ENCODE data around the gene HBEGF. TPM values are rescaled to one million over a fixed set of nuclear protein-coding genes. Genes with fewer than 3 reads are reported as not detected.

HBEGF gene
- total RNA-seq, 1 donor from 2014 or later: 3.0 TPM

DNA sequence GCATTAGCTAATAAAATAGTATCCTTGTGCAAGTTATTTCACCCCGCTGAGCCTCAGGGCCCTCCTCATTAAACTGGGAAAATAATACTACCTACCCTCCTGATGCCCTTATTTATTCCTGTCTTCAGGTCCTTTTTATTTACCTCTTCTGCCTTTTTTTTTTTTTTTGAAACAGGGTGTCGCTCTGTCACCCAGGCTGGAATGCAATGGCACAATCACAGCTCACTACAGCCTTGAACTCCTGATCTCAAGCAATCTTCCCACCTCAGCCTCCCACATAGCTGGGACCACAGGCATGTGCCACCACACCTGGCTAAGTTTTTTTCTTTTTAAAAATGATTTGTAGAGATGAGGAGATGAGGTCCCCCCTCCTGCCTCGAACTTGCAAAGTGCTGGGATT is 20.9 kb downstream of the HBEGF start:
- Histone ChIP-seq H3K9me3 (no peaks in the 10 kb centered on the region), H3K36me3 (no peaks in the 10 kb centered on the region), H3K27me3 (no peaks in the 10 kb centered on the region), H3K4me1 (peaks cover 12 to 26% of the 10 kb centered on the region in 2 donors), H3K4me3 (no peak overlapping the region), H3K27ac (no peak overlapping the region)
- DNase-seq (ENCODE audit: low spot score in 2 of 2): peak in 1 of 2 donors; percentile 11
- intact Hi-C loops (cut with DNase I): no loop called here
- TF ChIP-seq, protein P1, sequence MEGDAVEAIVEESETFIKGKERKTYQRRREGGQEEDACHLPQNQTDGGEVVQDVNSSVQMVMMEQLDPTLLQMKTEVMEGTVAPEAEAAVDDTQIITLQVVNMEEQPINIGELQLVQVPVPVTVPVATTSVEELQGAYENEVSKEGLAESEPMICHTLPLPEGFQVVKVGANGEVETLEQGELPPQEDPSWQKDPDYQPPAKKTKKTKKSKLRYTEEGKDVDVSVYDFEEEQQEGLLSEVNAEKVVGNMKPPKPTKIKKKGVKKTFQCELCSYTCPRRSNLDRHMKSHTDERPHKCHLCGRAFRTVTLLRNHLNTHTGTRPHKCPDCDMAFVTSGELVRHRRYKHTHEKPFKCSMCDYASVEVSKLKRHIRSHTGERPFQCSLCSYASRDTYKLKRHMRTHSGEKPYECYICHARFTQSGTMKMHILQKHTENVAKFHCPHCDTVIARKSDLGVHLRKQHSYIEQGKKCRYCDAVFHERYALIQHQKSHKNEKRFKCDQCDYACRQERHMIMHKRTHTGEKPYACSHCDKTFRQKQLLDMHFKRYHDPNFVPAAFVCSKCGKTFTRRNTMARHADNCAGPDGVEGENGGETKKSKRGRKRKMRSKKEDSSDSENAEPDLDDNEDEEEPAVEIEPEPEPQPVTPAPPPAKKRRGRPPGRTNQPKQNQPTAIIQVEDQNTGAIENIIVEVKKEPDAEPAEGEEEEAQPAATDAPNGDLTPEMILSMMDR (IDR thresholded peaks at IDR 0.05): no peak

DNA sequence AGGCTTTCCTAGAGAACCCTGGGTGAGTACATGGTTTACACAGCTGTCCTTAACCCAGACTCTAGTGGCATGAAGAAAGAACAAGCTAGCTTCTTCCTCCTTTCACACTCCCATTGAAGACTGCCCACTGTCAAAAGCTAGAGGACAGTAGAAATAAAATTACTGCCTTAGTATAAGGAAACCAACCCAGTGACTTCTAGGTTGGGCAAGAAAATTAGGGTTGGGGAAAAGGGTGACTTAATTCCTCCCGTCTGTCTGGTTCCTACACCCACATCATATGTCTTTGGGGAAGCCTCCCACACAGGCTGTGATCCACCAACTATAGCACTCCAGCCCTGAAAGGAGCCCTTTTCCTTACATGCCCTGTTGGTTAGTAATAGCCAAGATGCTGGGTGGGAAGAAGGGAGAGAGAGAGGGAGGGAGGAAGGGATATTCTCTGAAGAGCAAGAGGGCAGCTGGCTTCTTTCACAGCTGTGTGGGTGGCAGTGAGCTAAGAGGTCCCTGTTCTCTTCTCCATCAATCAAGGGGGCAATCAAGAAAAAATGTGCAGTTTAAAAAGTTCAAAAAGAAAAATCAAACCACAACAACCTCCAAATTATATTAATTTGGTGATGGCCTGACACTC is 21.7 kb downstream of the HBEGF start:
- H3K27ac ChIP-seq: peak overlapping the region; percentile 41 to 85
- H3K4me1 ChIP-seq: peaks cover 12 to 26% of the 10 kb centered on the region in 2 donors
- H3K9me3 ChIP-seq: no peaks in the 10 kb centered on the region
- no peaks in the 10 kb centered on the region for H3K27me3 ChIP-seq
- intact Hi-C loops (cut with DNase I): no loop called here
- TF ChIP-seq, protein P1 (IDR thresholded peaks at IDR 0.05): no peak
- peak in 1 of 2 donors; percentile 62 for DNase-seq (ENCODE audit: low spot score in 2 of 2)
- H3K36me3 ChIP-seq: no peaks in the 10 kb centered on the region
- no peak overlapping the region for H3K4me3 ChIP-seq

DNA sequence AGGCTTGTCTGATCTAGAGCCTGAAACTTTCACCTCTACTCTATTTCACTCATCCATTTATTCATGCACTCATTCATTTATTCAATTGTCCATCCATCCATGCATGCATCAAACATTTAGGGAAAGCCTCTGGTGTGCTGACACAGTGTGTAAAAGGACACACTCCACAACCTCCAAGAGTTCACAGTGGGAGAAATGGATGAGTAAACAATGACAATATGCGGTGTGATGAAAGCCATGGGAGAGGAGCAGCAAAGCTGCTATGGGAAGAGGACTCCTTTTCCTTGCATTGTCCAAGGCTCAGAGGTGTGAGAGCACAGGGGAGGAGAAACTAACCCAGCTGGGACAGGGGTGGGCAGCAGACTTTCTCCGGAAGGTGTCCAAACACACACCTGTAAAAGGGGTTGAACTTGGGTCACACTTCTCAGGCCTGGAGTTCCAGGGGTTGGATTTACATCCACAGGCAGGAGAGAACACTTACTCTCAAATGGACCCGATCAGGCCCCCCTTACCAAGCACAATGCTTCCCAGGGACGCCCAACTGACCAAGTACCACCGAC is 22.3 kb downstream of the HBEGF start:
- peaks cover 12 to 26% of the 10 kb centered on the region in 2 donors for H3K4me1 ChIP-seq
- peak in 1 of 2 donors; percentile 31 for DNase-seq (ENCODE audit: low spot score in 2 of 2)
- no peaks in the 10 kb centered on the region for H3K36me3 ChIP-seq
- no peaks in the 10 kb centered on the region for H3K9me3 ChIP-seq
- no peaks in the 10 kb centered on the region for H3K27me3 ChIP-seq
- TF ChIP-seq, protein P1 (IDR thresholded peaks at IDR 0.05): no peak
- peak overlapping the region; percentile 41 to 85 for H3K27ac ChIP-seq
- intact Hi-C loops (cut with DNase I): no loop called here
- no peak overlapping the region for H3K4me3 ChIP-seq

DNA sequence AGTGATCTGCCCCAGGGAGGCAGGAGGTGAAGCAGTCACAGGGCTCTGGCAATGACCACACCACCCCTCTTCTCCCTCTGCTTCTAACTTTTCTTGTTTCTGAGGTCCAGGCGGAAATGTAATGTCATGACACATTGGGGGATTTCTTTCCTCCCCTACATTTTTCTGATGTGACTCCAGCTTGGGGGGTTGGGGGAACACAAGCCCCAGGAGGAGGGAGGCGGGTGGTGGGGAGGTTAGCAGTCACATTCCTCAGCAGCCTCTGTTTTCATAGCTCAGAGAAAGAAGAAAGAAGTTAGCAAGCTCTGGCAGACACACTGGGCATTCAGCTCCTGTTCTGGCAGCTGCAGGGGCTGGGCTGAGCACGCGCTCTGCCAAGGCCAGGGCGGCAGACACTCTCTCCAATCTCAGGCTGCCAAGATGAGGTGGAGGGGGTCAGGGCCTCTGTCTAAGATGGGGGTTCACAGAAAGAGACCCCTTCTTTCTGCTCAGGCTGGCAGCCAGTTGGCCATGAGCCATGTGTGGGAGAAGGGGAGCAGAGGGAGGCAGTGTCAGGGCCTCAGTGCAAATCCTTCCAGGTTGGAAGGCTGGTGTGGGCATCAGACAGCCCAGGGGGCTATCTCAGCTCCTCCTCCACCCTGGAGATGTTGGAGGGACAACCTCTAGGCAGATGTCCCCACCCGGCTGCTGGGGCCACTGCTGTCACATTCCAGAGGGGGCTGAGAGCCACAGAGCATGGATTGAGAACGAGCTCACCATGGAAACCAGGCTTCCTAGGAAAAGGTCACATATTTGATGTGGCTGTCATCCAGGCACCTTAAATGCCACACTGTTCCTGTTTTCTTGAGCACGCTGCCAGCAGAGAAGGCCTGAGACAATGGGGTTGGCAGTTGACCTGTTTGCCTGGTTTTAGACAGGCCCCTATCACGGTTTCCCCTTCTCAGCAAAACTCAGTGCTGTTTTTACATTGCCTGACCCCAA is 23.4 kb downstream of the HBEGF start:
- DNase-seq (ENCODE audit: low spot score in 2 of 2): peak in 1 of 2 donors; percentile 80
- intact Hi-C loops (cut with DNase I): loop anchor here (2.0 kb wide), 2 partner anchors 14 to 26 kb away; no protein-coding TSS in a partner anchor
- TF ChIP-seq, protein P1 (IDR thresholded peaks at IDR 0.05): no peak
- Histone ChIP-seq H3K4me3 (peak overlapping the region in 1 of 2 donors; percentile 16), H3K9me3 (no peaks in the 10 kb centered on the region), H3K27me3 (no peaks in the 10 kb centered on the region), H3K4me1 (peaks cover 12 to 26% of the 10 kb centered on the region in 2 donors), H3K27ac (peak overlapping the region; percentile 81 to 85), H3K36me3 (no peaks in the 10 kb centered on the region)

DNA sequence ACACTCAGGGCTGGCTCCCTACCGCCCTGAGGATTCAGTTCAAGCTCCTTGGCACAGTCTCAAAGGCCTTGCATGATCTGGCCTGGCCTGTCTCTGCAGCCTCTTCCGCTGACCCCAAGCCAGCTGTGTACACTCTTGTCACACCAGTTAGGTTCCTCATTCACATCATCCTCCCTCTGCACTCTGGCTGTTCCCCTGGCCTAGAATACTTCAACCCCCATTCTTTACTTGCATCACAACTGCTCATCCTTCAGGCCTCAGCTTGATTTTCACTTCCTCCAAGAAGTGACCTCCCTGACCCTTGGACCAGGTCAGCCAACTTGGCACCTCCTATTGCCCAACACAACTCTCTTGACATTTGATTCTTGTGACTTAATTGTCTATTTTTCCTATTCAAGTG is 24.6 kb downstream of the HBEGF start:
- H3K4me1 ChIP-seq: peaks cover 12 to 23% of the 10 kb centered on the region in 2 donors
- intact Hi-C loops (cut with DNase I): loop anchor here (2.0 kb wide), 2 partner anchors 15 to 25 kb away; no protein-coding TSS in a partner anchor
- H3K36me3 ChIP-seq: no peaks in the 10 kb centered on the region
- no peaks in the 10 kb centered on the region for H3K27me3 ChIP-seq
- TF ChIP-seq, protein P1 (IDR thresholded peaks at IDR 0.05): no peak
- H3K4me3 ChIP-seq: no peak overlapping the region
- peak; percentile 44 to 80 for DNase-seq (ENCODE audit: low spot score in 2 of 2)
- H3K9me3 ChIP-seq: no peaks in the 10 kb centered on the region
- no peak overlapping the region for H3K27ac ChIP-seq

All from ascending aorta (tissue), 2 donors.